Neural crest cell (in vitro differentiated cells): ENCODE results near the gene SIRPB1. TPM values are rescaled to one million over a fixed set of nuclear protein-coding genes. Genes with fewer than 3 reads are reported as not detected.

Source experiments
- DNase-seq: peaks from one replicate; pipeline ENCODE4 v3.0.0; 2021; ENCODE audit warnings: low read depth, mixed read lengths, low spot score
- H3K27ac Mint-ChIP-seq: one replicate; pipeline ENCODE4 v1.8.0; 2021; ENCODE audit warnings: mild to moderate bottlenecking, mixed read lengths; ENCODE audit not compliant: unreplicated experiment
- H3K27me3 Mint-ChIP-seq: 2 replicates; pipeline ENCODE4 v1.8.0; 2021; ENCODE audit warnings: low read depth, mild to moderate bottlenecking, mixed read lengths
- H3K36me3 Mint-ChIP-seq: 2 replicates; pipeline ENCODE4 v1.8.0; 2021; ENCODE audit warnings: low read depth, mild to moderate bottlenecking, mixed read lengths
- H3K4me1 Mint-ChIP-seq: 2 replicates; pipeline ENCODE4 v1.8.0; 2021; ENCODE audit warnings: mixed read lengths
- H3K4me3 Mint-ChIP-seq: one replicate; pipeline ENCODE4 v1.8.0; 2021; ENCODE audit warnings: mild to moderate bottlenecking, mixed read lengths
- H3K9me3 Mint-ChIP-seq: 2 replicates; pipeline ENCODE4 v1.8.0; 2021; ENCODE audit warnings: mixed read lengths
- total RNA-seq: library from RNA; stranded (reverse); gene quantifications from 2 replicates; pipeline ENCODE4 v1.2.1, GENCODE V29; 2021
- TF ChIP-seq, protein P1 (sequence below): fragments of 200-600 bp; sonication (generic); conservative IDR thresholded peaks from 2 replicates; pipeline ENCODE4 v1.5.0; 2021; ENCODE audit warnings: antibody characterized with exemption, mild to moderate bottlenecking

The SIRPB1 gene
- total RNA-seq, 1 donor from 2014 or later, result 0.77 TPM

DNA sequence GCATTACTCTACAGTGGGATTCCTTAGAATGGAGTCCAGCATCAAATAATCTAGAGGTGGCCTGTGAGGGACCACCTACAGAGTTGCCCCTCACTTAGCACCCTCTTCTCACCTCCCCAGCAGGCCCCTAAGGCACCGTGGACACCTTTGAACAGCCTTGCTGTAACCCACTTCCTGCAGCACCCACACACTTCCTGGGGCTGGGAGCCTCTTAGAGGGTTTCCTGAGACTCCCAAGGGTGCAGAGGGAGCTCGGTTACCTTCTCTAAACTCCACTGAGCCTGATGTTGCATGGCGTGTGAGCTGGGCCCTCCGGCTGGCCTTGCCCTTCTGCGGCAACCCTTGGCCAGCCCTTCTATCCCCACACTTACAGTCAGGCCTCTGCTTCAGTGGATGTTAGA is 45.1 kb upstream of the SIRPB1 start:
- no peaks in the 10 kb centered on the region for H3K36me3 Mint-ChIP-seq
- no peak overlapping the region for H3K27ac Mint-ChIP-seq
- no peak for DNase-seq
- peaks cover 9% of the 10 kb centered on the region for H3K27me3 Mint-ChIP-seq
- H3K4me3 Mint-ChIP-seq, result no peak overlapping the region
- no peaks in the 10 kb centered on the region for H3K4me1 Mint-ChIP-seq
- H3K9me3 Mint-ChIP-seq, result no peaks in the 10 kb centered on the region
- TF ChIP-seq, protein P1, sequence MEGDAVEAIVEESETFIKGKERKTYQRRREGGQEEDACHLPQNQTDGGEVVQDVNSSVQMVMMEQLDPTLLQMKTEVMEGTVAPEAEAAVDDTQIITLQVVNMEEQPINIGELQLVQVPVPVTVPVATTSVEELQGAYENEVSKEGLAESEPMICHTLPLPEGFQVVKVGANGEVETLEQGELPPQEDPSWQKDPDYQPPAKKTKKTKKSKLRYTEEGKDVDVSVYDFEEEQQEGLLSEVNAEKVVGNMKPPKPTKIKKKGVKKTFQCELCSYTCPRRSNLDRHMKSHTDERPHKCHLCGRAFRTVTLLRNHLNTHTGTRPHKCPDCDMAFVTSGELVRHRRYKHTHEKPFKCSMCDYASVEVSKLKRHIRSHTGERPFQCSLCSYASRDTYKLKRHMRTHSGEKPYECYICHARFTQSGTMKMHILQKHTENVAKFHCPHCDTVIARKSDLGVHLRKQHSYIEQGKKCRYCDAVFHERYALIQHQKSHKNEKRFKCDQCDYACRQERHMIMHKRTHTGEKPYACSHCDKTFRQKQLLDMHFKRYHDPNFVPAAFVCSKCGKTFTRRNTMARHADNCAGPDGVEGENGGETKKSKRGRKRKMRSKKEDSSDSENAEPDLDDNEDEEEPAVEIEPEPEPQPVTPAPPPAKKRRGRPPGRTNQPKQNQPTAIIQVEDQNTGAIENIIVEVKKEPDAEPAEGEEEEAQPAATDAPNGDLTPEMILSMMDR, result no peak

DNA sequence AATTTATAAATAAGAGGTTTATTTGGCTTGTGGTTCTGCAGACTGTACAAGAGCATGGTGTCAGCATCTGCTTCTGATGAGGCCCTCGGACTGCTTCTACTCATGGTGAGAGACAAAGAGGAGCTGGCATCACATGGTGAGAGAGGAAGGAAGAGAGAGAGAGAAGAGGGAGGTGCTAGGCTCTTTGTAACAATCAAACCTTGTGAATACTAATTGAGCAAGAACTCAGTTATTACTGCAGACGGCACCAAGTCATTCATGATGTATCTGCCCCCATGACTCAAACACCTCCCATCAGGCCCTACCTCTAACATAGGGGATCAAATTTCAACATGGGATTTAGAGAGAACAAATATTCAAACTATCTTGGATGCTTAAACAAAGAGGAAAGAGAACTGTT is 44.1 kb upstream of the SIRPB1 start:
- TF ChIP-seq, protein P1, result no peak
- Mint-ChIP-seq H3K27me3 (peaks cover 18% of the 10 kb centered on the region), H3K27ac (no peak overlapping the region), H3K36me3 (no peaks in the 10 kb centered on the region), H3K9me3 (no peaks in the 10 kb centered on the region), H3K4me1 (no peaks in the 10 kb centered on the region), H3K4me3 (no peak overlapping the region)
- no peak for DNase-seq

DNA sequence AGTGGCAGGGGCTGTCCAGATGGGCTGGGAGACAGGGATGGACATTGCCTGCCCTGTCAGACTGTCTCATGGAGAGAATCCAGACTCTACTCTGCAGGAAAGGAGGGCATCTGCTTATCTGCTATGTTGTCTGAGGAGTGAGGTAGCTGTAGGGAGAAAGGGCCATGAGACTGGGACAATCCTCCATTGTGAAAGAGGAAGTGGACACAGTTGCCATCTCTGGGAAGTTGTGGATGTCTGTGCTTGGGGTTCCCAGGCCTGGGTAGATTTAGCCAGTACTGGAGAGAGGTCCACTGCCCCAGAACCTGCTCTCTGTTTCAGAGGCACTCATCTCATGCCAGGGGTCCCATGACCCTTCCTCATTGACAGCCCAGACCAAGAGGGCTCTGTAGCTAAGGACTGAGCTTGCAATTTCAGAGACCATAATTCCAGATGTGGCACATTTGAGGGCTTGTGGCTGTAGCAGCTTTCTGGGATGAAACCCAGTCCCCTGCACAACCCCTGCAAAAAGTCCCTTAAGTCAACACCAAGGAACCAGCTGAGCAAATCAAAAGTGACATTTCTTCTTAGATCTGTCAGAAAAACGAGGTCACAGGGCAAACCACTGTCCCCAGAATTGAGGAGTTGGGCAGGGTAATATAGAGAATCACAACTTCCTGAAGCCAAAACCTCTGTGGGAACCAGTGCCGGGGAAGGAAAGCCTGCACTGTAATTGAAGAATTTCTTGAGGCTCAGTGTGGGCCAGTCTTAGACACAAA is 41.9 kb upstream of the SIRPB1 start:
- Mint-ChIP-seq H3K9me3 (no peaks in the 10 kb centered on the region), H3K27me3 (peaks cover 25% of the 10 kb centered on the region), H3K4me3 (no peak overlapping the region), H3K4me1 (no peaks in the 10 kb centered on the region), H3K27ac (no peak overlapping the region), H3K36me3 (no peaks in the 10 kb centered on the region)
- no peak for DNase-seq
- TF ChIP-seq, protein P1, result no peak

DNA sequence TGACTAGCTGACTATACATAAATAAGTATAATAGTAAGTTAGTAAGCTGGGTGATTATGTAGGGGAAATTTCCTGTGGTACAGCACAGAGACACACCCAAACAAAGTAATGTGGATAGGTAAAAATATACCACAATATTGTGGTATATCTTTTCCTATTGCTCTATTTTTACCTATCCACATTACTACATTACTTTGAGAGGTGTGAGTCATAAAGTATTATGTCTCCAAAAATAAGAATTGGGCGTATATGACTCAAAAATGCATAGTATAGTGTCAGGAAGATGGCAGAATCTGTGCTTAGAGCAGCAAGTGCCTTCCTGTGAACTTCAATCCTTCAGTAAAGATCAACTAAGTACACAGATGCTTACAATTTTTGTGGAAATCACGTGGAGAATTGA is 40.4 kb upstream of the SIRPB1 start:
- TF ChIP-seq, protein P1, result no peak
- H3K36me3 Mint-ChIP-seq, result no peaks in the 10 kb centered on the region
- no peak overlapping the region for H3K4me3 Mint-ChIP-seq

DNA sequence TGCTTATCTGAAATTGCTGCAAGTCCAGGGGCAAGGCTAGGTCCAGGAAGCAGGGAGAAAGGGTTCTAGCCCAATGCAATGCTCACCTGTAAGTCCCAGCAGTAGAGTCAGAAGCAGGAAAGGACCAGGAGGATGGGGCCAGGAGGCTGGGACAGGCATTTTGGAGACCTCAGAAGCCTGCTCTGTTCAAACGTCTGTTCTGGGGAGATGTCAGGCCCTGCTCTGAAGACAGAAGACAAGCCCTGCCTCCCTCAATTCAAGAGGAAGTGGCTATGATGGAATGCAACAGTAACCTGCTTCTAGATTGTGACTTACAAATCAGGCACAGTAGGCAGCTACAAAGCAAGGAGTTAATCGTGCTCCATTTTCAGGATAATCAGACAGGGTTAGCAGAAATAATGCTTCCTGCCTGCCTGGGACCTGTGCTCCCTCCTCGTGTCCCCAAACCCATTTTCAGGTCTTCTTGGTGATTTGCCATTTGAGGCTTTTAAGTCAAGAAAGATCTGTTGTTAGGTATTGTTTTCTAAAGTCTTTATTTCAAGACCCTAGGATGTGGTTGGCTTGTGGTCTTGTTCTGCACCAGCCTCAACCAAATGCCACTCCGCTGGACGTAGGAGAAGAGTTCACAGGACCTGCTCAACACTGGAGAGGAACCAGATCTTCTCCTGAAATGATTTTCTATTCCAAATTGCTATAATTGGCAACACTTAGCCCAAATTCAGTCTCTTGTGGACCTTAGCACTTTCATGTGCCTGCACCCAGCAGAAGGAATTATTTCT is 37.9 kb upstream of the SIRPB1 start, which contains the start of gene SIRPG:
TSS of gene SIRPG (minus strand) at position 224 of the 779 bp plus-strand sequence. CDS start at position 159, 65 bp downstream.
- H3K4me1 Mint-ChIP-seq, result no peaks in the 10 kb centered on the region
- no peak for DNase-seq
- TF ChIP-seq, protein P1, result no peak
- H3K27ac Mint-ChIP-seq, result no peak within 1 kb of the TSS
- H3K36me3 Mint-ChIP-seq, result no peaks in the 10 kb centered on the region
- H3K9me3 Mint-ChIP-seq, result no peaks in the 10 kb centered on the region
- peaks cover 27% of the 10 kb centered on the region for H3K27me3 Mint-ChIP-seq
- no peak within 1 kb of the TSS for H3K4me3 Mint-ChIP-seq

More for the DNA sequence above, 40.4 kb upstream of the SIRPB1 start:
- Mint-ChIP-seq H3K9me3 (no peaks in the 10 kb centered on the region), H3K27me3 (peaks cover 25% of the 10 kb centered on the region), H3K4me1 (no peaks in the 10 kb centered on the region), H3K27ac (no peak overlapping the region)
- no peak for DNase-seq
